Body of pancreas (tissue), 4 donors: Measurements from ENCODE around the gene PDGFA.

Source experiments
- POLR2A ChIP-seq, 3 donors: fragments of 450-650 bp; IDR thresholded peaks; one replicate each; pipeline ENCODE4 v1.6.1; 2016; ENCODE audit warnings: antibody characterized with exemption in 3 of 3, mild to moderate bottlenecking in 2 of 3
- TF ChIP-seq, protein P1 (sequence below), 7 experiments: fragments of 450-650 bp in 4 of 7; fragments of 200-600 bp in 3 of 7; sonication (generic) in 3 of 7; IDR thresholded peaks; one replicate each; pipeline ENCODE4 v1.5.1; 2016 to 2019; ENCODE audit warnings: antibody characterized with exemption in 7 of 7

DNA sequence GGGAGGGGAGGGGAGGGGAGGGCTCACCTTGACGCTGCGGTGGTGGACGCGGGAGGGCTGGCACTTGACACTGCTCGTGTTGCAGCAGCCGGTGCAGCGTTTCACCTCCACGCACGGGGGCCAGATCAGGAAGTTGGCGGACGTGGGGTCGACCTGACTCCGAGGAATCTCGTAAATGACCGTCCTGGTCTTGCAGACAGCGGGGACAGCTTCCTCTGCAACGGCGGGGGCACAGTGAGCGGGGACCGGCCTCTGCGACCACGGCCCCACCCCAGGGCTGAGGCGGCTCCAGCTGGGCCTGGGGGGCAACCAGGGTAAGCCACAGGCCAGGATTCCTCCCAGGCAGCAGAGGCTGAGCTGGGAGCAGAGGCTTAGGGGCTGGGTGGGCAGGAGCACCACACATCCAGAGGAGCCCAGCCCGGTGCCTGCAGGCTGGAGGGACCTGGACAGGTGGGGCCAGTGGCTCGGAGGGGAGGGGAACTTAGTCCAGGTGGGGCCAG is 8.8 kb downstream of the PDGFA start:
- TF ChIP-seq, protein P1, sequence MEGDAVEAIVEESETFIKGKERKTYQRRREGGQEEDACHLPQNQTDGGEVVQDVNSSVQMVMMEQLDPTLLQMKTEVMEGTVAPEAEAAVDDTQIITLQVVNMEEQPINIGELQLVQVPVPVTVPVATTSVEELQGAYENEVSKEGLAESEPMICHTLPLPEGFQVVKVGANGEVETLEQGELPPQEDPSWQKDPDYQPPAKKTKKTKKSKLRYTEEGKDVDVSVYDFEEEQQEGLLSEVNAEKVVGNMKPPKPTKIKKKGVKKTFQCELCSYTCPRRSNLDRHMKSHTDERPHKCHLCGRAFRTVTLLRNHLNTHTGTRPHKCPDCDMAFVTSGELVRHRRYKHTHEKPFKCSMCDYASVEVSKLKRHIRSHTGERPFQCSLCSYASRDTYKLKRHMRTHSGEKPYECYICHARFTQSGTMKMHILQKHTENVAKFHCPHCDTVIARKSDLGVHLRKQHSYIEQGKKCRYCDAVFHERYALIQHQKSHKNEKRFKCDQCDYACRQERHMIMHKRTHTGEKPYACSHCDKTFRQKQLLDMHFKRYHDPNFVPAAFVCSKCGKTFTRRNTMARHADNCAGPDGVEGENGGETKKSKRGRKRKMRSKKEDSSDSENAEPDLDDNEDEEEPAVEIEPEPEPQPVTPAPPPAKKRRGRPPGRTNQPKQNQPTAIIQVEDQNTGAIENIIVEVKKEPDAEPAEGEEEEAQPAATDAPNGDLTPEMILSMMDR (IDR thresholded peaks at IDR 0.05), result no peak
- TF ChIP-seq POLR2A (IDR thresholded peaks at IDR 0.05), result no peak
